GM10248 (cell line): ENCODE results near the gene KCTD15.

Source experiments
- CTCF ChIA-PET: fragments of 300-600 bp; sonication (Branson Sonifier 250); formaldehyde crosslinking; extraction: SDS; loops from one replicate; lab custom pipeline; 2021; ENCODE audit warnings: antibody characterized with exemption; lab: Yijun Ruan, JAX
- POLR2A ChIA-PET: fragments of 350-650 bp; sonication (Branson Sonifier 250); formaldehyde crosslinking; extraction: SDS; loops from one replicate; lab custom pipeline; 2020; ENCODE audit warnings: antibody characterized with exemption; lab: Yijun Ruan, JAX
- DNase-seq: peaks from one replicate; pipeline ENCODE4 v3.0.0; 2012; ENCODE audit errors: extremely low spot score
- CTCF ChIP-seq: IDR thresholded peaks from 2 replicates; pipeline ENCODE4 v1.5.1; 2012; ENCODE audit warnings: mild to moderate bottlenecking, low read depth; ENCODE audit errors: extremely low read depth, missing control alignments, control extremely low read depth

The KCTD15 gene

GRCh38 chr19:33773704-33774624, 22.7 kb upstream of the KCTD15 start:
- POLR2A ChIA-PET: no interaction called here
- DNase-seq: no peak
- CTCF ChIA-PET: interaction anchor here (1.4 to 5.5 kb wide), 3 partner anchors 322 to 357 kb away, joined by 3 to 72 read pairs (median 3); no protein-coding TSS in a partner anchor
- TF ChIP-seq CTCF: no peak

GRCh38 chr19:33774751-33775150, 21.9 kb upstream of the KCTD15 start:
- POLR2A ChIA-PET: no interaction called here

GRCh38 chr19:33775731-33776487, 20.8 kb upstream of the KCTD15 start:
- DNase-seq: no peak
- ChIA-PET CTCF (interaction anchor here (3.1 to 4.3 kb wide), 2 partner anchors 321 to 370 kb away, joined by 30 to 57 read pairs; no protein-coding TSS in a partner anchor), POLR2A (no interaction called here)
- no peak for TF ChIP-seq CTCF

More at GRCh38 chr19:33774751-33775150, 21.9 kb upstream of the KCTD15 start:
- TF ChIP-seq CTCF: no peak
- DNase-seq: no peak
- CTCF ChIA-PET: interaction anchor here (1.4 kb wide), 2 partner anchors 322 to 344 kb away, joined by 3 read pairs; no protein-coding TSS in a partner anchor

- no peak for DNase-seq
- CTCF ChIA-PET: interaction anchor here (0.6 to 4.3 kb wide), 58 partner anchors 9 to 1438 kb away, joined by 3 to 57 read pairs (median 4); partner anchors contain the start of gene PEPD
- POLR2A ChIA-PET: no interaction called here
- TF ChIP-seq CTCF: no peak
Observed at GRCh38 chr19:33777351-33777750, 19.3 kb upstream of the KCTD15 start.

- POLR2A ChIA-PET: no interaction called here
- CTCF ChIA-PET: interaction anchor here (0.6 to 4.3 kb wide), 69 partner anchors 9 to 1438 kb away, joined by 3 to 57 read pairs (median 4); partner anchors contain the start of genes KCTD15 and PEPD
- no peak for TF ChIP-seq CTCF
- no peak for DNase-seq
Observed at GRCh38 chr19:33777753-33778088, 18.9 kb upstream of the KCTD15 start.
